ENCODE results near the gene EOLA1. TPM values are rescaled to one million over a fixed set of nuclear protein-coding genes. Genes with fewer than 3 reads are reported as not detected.
"Not testable (repeated sequence)": the region's sequence is repeated elsewhere in the genome, so short reads cannot be mapped to it uniquely, and the experiment has no call there.

Gene EOLA1
- polyA plus RNA-seq, 2 of the 4 experiments (the other 2 are of a cell fraction): 14.5 to 23.3 TPM

DNA sequence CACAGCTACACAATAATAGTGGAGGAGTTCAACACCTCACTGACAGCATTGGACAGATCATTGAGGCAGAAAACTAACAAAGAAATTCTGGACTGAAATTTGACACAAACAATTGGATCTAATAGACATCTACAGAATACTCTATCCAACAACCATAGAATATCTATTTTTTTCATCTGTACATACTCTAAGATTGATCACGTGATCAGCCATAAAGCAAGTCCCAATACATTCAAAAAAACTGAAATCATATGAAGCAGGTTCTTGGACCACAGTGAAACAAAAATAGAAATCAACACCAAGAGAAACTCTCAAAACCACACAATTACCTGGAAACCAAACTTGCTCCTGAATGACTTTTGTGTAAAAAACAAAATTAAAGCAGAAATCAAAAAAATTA lies 23.5 kb upstream of the EOLA1 start:
- POLR2A ChIA-PET: no interaction called here
- Histone ChIP-seq H3K4me3 (no peak overlapping the region), H3K9me3 (no peaks in the 10 kb centered on the region), H3K27ac (no peak overlapping the region), H3K4me2 (no peak overlapping the region), H3K4me1 (no peaks in the 10 kb centered on the region)
- 81% methylated on average over 1 of the region's 1 CpG for WGBS (ENCODE audit: missing lambda C conversion rate)
- DNase-seq (ENCODE audit: low read depth in 1 of 2, low spot score in 1 of 2): no peak
- peak; percentile 36 for FAIRE-seq
- CTCF ChIA-PET: no interaction called here
- no peak for ATAC-seq
- TF ChIP-seq ZC3H11A (IDR thresholded peaks at IDR 0.05): no peak
- no peak for TF ChIP-seq SMC3 (IDR thresholded peaks at IDR 0.05)
- no peak for TF ChIP-seq HEYL (CRISPR knock-in tag; IDR thresholded peaks at IDR 0.05)
- no peak for TF ChIP-seq RAD21 (conservative IDR thresholded peaks at IDR 0.05 in 1 of 2, IDR thresholded peaks at IDR 0.05 in 1 of 2)
- TF ChIP-seq, protein P1, sequence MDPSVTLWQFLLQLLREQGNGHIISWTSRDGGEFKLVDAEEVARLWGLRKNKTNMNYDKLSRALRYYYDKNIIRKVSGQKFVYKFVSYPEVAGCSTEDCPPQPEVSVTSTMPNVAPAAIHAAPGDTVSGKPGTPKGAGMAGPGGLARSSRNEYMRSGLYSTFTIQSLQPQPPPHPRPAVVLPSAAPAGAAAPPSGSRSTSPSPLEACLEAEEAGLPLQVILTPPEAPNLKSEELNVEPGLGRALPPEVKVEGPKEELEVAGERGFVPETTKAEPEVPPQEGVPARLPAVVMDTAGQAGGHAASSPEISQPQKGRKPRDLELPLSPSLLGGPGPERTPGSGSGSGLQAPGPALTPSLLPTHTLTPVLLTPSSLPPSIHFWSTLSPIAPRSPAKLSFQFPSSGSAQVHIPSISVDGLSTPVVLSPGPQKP (IDR thresholded peaks at IDR 0.05; ENCODE audit: low read depth, low read length): no peak
- TF ChIP-seq FOSL2 (IDR thresholded peaks at IDR 0.05): no peak
- no peak for TF ChIP-seq FOSL2 (CRISPR knock-in tag; IDR thresholded peaks at IDR 0.05)
- TF ChIP-seq, protein P2, sequence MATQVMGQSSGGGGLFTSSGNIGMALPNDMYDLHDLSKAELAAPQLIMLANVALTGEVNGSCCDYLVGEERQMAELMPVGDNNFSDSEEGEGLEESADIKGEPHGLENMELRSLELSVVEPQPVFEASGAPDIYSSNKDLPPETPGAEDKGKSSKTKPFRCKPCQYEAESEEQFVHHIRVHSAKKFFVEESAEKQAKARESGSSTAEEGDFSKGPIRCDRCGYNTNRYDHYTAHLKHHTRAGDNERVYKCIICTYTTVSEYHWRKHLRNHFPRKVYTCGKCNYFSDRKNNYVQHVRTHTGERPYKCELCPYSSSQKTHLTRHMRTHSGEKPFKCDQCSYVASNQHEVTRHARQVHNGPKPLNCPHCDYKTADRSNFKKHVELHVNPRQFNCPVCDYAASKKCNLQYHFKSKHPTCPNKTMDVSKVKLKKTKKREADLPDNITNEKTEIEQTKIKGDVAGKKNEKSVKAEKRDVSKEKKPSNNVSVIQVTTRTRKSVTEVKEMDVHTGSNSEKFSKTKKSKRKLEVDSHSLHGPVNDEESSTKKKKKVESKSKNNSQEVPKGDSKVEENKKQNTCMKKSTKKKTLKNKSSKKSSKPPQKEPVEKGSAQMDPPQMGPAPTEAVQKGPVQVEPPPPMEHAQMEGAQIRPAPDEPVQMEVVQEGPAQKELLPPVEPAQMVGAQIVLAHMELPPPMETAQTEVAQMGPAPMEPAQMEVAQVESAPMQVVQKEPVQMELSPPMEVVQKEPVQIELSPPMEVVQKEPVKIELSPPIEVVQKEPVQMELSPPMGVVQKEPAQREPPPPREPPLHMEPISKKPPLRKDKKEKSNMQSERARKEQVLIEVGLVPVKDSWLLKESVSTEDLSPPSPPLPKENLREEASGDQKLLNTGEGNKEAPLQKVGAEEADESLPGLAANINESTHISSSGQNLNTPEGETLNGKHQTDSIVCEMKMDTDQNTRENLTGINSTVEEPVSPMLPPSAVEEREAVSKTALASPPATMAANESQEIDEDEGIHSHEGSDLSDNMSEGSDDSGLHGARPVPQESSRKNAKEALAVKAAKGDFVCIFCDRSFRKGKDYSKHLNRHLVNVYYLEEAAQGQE (IDR thresholded peaks at IDR 0.05): no peak
- TF ChIP-seq HOXA7 (CRISPR knock-in tag; IDR thresholded peaks at IDR 0.05): no peak
- TF ChIP-seq HOXB13 (CRISPR knock-in tag; IDR thresholded peaks at IDR 0.05; ENCODE audit: low read depth): no peak
- TF ChIP-seq, protein P3, sequence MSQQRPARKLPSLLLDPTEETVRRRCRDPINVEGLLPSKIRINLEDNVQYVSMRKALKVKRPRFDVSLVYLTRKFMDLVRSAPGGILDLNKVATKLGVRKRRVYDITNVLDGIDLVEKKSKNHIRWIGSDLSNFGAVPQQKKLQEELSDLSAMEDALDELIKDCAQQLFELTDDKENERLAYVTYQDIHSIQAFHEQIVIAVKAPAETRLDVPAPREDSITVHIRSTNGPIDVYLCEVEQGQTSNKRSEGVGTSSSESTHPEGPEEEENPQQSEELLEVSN (IDR thresholded peaks at IDR 0.05; ENCODE audit: borderline replicate concordance, low read depth): no peak
- TF ChIP-seq, protein P4, sequence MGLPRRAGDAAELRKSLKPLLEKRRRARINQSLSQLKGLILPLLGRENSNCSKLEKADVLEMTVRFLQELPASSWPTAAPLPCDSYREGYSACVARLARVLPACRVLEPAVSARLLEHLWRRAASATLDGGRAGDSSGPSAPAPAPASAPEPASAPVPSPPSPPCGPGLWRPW (IDR thresholded peaks at IDR 0.05): no peak
- TF ChIP-seq RNF2 (IDR thresholded peaks at IDR 0.05; ENCODE audit: borderline replicate concordance, low read depth): no peak
- TF ChIP-seq SREBF2 (IDR thresholded peaks at IDR 0.05): no peak
- TF ChIP-seq PHF8 (IDR thresholded peaks at IDR 0.05; ENCODE audit: borderline replicate concordance, low read depth): no peak
- no peak for TF ChIP-seq ZNF302 (CRISPR knock-in tag; IDR thresholded peaks at IDR 0.05)
- TF ChIP-seq TP53 (CRISPR knock-in tag; IDR thresholded peaks at IDR 0.05): no peak

DNA sequence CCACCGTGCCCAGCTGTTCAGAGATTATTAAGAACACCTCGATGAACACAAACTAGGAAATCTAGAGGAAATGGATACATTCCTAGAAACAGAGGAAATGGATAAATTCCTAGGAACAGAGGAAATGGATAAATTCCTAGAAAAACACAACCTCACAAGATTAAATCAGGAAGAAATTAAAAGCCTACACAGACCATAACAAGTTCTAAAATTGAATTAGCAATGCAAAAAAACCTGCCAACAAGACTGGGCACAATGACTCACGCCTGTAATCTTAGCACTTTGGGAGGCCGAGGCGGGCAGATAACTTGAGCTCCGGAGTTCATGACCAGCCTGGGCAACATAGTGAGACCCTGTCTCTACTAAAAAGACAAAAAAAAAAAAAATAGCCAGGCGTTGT lies 22.6 kb upstream of the EOLA1 start:
- no peak for ATAC-seq
- 71% methylated on average over 7 of the region's 7 CpGs for WGBS (ENCODE audit: missing lambda C conversion rate)
- POLR2A ChIA-PET: no interaction called here
- TF ChIP-seq ZNF302 (CRISPR knock-in tag; IDR thresholded peaks at IDR 0.05) (no peak), HOXB13 (CRISPR knock-in tag; IDR thresholded peaks at IDR 0.05; ENCODE audit: low read depth) (no peak)
- H3K9me3 ChIP-seq: no peaks in the 10 kb centered on the region
- H3K4me2 ChIP-seq: no peak overlapping the region
- DNase-seq (ENCODE audit: low read depth in 1 of 2, low spot score in 1 of 2): no peak
- no peak overlapping the region for H3K4me3 ChIP-seq
- FAIRE-seq: no peak
- H3K4me1 ChIP-seq: peaks cover 9% of the 10 kb centered on the region; the same call in 2 of the 3 replicates
- CTCF ChIA-PET: interaction anchor here (1.7 kb wide), 1 partner anchor 9 kb away, joined by 5 read pairs; no protein-coding TSS in a partner anchor
- H3K27ac ChIP-seq: no peak overlapping the region

DNA sequence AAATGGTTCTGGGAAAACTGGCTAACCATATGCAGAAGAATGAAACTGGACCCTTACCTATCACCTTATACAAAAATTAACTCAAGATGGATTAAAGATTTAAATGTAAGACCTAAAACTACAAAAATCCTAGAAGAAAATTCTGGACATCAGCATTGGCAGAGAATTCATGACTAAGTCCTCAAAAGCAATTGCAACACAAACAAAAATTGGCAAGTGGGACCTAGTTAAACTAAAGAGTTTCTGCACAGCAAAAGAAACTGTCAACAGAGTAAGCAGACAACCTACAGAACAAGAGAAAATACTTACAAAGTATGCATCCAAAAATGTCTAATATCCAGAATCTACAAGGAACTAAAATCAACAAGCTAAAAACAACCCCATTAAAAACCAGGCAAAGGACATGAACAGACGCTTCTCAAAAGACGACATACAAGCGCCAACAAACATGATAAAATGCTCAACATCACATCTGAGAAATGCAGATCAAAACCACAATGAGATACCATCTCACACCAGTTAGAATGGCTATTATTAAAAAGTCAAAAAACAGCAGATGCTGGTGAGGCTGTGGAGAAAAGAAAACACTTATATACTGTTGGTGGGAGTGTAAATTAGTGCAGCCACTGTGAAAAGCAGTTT lies 20.1 kb upstream of the EOLA1 start:
- H3K27ac ChIP-seq; H3K9me3 ChIP-seq; FAIRE-seq; H3K4me3 ChIP-seq; DNase-seq (ENCODE audit: low read depth in 1 of 2, low spot score in 1 of 2); H3K4me2 ChIP-seq; ATAC-seq: not testable (repeated sequence)
- ChIA-PET CTCF (interaction anchor here (2.6 kb wide), 1 partner anchor 8 kb away, joined by 40 read pairs; no protein-coding TSS in a partner anchor), POLR2A (interaction anchor here (2.6 kb wide), 1 partner anchor 19 kb away, joined by 13 read pairs; the partner anchor contains the start of gene EOLA1)
- 89% methylated on average over 3 of the region's 3 CpGs for WGBS (ENCODE audit: missing lambda C conversion rate)
- H3K4me1 ChIP-seq: peaks cover 10% of the 10 kb centered on the region; the same call in 2 of the 3 replicates
